ENCODE results near the gene OR4C6.

DNA sequence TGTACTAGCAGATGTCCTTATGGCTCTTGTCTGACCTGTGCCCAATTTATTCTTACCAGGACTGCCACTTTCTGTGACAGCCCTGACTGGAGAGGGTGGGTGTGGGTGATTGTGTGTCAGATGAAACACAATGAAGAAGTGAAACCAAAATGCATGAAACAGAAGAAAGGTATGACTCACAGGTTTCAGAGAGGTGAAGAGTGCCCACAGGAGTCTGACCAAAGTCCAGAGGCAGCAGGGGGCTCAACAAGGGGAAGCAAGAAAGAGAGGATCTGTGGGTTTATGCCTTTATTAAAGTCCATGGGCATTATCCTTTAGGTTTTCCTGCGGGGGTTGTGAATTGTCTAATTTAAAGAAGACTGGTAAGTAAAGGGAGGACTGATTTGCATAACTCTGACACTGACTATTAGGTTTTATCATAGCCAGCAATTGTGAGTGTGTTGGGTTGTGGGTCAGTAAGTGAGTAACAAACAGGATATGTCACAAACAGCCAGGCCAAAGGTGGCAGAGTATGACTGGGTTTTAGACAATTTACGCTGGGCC lies 3.9 kb upstream of the OR4C6 start:
- TF ChIP-seq, protein P1, sequence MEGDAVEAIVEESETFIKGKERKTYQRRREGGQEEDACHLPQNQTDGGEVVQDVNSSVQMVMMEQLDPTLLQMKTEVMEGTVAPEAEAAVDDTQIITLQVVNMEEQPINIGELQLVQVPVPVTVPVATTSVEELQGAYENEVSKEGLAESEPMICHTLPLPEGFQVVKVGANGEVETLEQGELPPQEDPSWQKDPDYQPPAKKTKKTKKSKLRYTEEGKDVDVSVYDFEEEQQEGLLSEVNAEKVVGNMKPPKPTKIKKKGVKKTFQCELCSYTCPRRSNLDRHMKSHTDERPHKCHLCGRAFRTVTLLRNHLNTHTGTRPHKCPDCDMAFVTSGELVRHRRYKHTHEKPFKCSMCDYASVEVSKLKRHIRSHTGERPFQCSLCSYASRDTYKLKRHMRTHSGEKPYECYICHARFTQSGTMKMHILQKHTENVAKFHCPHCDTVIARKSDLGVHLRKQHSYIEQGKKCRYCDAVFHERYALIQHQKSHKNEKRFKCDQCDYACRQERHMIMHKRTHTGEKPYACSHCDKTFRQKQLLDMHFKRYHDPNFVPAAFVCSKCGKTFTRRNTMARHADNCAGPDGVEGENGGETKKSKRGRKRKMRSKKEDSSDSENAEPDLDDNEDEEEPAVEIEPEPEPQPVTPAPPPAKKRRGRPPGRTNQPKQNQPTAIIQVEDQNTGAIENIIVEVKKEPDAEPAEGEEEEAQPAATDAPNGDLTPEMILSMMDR (IDR thresholded peaks at IDR 0.05): no peak
- no peak for TF ChIP-seq POLR2AphosphoS5 (IDR thresholded peaks at IDR 0.05)
- TF ChIP-seq POLR2A (IDR thresholded peaks at IDR 0.05): no peak

Data from breast epithelium (tissue), 3 donors.